Anterior cingulate cortex (tissue), 58 donors: ENCODE measurements around the gene DNAH2.

Experiments
- DNase-seq, 58 donors: peaks; one replicate each; lab custom pipeline; 2025; lab: John Stamatoyannopoulos, UW

Gene DNAH2

DNA sequence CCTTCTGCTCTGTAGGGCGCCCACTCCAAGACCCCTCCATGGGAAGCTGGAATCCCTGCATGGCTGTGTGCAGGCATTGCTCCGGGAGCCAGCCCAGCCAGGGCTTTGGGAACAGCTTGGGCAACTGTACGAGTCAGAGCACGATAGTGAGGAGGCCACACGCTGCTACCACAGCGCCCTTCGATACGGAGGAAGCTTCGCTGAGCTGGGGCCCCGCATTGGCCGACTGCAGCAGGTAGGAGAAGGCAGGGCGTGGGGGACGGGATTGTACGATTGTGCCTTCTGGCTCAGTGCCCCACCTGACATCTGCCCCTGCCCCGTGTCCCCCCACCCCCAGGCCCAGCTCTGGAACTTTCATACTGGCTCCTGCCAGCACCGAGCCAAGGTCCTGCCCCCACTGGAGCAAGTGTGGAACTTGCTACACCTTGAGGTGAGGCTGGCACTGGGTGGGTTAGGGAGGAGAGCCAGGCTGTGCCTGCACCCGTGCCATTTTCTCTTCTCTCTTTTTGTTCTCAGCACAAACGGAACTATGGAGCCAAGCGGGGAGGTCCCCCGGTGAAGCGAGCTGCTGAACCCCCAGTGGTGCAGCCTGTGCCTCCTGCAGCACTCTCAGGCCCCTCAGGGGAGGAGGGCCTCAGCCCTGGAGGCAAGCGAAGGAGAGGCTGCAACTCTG is 128.7 kb downstream of the DNAH2 start:
- no peak for DNase-seq

DNA sequence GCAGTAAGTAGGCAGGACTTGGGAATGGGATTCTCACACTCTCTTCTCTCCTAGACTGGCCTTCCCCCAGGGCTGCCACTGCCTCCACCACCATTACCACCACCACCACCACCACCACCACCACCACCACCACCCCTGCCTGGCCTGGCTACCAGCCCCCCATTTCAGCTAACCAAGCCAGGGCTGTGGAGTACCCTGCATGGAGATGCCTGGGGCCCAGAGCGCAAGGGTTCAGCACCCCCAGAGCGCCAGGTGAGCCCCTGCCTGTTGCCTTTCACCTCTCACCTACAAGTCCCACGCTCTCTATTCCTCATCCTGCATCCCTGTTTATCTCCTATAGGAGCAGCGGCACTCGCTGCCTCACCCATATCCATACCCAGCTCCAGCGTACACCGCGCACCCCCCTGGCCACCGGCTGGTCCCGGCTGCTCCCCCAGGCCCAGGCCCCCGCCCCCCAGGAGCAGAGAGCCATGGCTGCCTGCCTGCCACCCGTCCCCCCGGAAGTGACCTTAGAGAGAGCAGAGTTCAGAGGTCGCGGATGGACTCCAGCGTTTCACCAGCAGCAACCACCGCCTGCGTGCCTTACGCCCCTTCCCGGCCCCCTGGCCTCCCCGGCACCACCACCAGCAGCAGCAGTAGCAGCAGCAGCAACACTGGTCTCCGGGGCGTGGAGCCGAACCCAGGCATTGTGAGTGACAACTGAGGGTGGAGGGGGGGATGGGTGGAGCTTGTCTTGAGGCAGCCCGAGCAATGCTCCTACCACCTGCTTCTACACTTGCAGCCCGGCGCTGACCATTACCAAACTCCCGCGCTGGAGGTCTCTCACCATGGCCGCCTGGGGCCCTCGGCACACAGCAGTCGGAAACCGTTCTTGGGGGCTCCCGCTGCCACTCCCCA is 129.5 kb downstream of the DNAH2 start:
- DNase-seq: no peak

DNA sequence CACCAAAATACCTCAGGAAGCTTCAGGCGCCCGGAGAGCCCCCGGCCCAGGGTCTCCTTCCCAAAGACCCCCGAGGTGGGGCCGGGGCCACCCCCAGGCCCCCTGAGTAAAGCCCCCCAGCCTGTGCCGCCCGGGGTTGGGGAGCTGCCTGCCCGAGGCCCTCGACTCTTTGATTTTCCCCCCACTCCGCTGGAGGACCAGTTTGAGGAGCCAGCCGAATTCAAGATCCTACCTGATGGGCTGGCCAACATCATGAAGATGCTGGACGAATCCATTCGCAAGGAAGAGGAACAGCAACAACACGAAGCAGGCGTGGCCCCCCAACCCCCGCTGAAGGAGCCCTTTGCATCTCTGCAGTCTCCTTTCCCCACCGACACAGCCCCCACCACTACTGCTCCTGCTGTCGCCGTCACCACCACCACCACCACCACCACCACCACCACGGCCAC is 130.6 kb downstream of the DNAH2 start:
- no peak for DNase-seq

DNA sequence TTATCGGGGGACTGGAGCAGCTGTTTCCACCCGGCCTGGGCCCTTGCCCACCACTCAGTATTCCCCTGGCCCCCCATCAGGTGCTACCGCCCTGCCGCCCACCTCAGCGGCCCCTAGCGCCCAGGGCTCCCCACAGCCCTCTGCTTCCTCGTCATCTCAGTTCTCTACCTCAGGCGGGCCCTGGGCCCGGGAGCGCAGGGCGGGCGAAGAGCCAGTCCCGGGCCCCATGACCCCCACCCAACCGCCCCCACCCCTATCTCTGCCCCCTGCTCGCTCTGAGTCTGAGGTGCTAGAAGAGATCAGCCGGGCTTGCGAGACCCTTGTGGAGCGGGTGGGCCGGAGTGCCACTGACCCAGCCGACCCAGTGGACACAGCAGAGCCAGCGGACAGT is 131.2 kb downstream of the DNAH2 start:
- DNase-seq: no peak

DNA sequence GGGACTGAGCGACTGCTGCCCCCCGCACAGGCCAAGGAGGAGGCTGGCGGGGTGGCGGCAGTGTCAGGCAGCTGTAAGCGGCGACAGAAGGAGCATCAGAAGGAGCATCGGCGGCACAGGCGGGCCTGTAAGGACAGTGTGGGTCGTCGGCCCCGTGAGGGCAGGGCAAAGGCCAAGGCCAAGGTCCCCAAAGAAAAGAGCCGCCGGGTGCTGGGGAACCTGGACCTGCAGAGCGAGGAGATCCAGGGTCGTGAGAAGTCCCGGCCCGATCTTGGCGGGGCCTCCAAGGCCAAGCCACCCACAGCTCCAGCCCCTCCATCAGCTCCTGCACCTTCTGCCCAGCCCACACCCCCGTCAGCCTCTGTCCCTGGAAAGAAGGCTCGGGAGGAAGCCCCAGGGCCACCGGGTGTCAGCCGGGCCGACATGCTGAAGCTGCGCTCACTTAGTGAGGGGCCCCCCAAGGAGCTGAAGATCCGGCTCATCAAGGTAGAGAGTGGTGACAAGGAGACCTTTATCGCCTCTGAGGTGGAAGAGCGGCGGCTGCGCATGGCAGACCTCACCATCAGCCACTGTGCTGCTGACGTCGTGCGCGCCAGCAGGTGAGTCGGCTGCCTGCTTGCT is 131.7 kb downstream of the DNAH2 start:
- no peak for DNase-seq

DNA sequence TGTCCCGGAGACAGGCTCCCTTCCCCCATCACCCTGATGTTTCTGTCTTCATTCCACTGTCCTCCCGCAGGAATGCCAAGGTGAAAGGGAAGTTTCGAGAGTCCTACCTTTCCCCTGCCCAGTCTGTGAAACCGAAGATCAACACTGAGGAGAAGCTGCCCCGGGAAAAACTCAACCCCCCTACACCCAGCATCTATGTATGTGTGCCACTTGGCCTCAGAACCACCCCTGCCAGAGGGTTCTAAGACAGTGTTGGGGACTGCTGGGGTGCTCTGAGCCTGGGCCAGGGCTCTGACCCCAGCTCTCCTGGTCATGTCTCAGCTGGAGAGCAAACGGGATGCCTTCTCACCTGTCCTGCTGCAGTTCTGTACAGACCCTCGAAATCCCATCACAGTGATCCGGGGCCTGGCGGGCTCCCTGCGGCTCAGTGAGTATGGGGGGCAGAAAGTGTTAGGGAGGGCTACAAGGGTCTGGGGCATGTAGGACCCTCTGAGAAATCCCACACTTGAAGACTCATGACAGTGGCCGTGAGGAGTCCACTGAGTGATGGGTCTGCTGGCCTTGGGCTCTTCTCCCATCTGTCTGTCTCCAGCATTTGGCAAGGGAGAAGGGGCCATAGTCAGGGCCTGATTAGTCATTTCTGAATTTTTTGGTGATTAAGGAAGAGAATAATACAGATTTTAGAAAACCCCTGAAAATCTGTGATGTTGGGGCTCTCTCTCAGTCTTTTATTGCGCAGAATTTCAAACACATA is 132.4 kb downstream of the DNAH2 start:
- DNase-seq: no peak

DNA sequence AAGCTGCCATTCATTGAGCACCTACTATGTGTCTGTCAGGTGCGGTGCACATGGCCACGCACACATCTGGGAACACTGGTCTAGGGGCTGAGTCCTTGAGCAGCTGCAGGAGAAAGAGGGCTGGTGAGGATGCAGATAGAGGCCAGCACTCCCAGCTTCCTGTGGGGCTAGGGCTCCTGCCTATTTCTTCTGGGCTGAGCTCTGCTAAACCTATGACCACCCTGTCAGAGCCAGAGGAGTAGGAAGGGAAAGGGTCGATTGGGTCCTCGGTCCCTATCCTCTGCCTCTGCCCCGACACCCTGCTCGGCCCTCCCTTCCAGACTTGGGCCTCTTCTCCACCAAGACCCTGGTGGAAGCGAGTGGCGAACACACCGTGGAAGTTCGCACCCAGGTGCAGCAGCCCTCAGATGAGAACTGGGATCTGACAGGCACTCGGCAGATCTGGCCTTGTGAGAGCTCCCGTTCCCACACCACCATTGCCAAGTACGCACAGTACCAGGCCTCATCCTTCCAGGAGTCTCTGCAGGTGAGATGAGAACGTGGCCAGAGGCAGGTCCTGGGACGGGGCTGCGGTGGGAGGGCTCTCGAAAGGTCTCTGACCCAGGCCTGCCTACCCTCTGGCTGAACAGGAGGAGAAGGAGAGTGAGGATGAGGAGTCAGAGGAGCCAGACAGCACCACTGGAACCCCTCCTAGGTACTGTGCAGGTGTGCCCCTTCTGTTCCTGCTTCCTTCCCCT is 133.3 kb downstream of the DNAH2 start:
- DNase-seq: no peak

DNA sequence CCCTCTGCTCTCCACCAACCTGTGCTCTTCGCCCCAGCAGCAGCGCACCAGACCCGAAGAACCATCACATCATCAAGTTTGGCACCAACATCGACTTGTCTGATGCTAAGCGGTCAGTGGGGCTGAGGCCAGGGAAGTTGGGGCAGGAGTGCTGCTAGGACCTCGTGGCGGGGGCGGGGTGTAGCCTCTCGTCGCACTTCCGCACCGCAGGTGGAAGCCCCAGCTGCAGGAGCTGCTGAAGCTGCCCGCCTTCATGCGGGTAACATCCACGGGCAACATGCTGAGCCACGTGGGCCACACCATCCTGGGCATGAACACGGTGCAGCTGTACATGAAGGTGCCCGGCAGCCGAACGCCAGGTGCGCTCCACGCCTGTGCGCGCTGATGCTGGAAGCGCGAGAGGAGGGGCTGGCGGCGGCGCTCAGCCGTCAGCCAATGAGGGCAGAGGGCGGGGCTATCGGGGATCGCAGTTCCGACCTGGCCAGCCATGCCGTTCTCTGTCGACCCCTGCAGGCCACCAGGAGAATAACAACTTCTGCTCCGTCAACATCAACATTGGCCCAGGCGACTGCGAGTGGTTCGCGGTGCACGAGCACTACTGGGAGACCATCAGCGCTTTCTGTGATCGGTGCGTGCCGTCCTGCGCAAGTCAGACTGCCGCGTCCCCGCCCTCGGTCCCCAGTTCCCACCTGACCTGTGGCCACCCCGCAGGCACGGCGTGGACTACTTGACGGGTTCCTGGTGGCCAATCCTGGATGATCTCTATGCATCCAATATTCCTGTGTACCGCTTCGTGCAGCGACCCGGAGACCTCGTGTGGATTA is 134.1 kb downstream of the DNAH2 start:
- DNase-seq: peak in 56 of 58 donors; percentile 12 to 92 (median 81)

DNA sequence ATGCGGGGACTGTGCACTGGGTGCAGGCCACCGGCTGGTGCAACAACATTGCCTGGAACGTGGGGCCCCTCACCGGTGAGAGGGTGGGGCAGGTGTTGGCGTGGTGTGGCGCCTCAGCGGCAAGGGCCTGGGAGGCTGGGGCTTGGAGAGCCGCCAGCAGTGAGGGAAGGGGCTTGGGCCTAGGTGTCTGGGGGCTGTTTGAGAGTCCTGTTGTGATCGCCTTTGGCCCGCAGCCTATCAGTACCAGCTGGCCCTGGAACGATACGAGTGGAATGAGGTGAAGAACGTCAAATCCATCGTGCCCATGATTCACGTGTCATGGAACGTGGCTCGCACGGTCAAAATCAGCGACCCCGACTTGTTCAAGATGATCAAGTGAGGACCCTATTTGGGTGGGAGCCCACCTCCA is 134.7 kb downstream of the DNAH2 start:
- no peak for DNase-seq

DNA sequence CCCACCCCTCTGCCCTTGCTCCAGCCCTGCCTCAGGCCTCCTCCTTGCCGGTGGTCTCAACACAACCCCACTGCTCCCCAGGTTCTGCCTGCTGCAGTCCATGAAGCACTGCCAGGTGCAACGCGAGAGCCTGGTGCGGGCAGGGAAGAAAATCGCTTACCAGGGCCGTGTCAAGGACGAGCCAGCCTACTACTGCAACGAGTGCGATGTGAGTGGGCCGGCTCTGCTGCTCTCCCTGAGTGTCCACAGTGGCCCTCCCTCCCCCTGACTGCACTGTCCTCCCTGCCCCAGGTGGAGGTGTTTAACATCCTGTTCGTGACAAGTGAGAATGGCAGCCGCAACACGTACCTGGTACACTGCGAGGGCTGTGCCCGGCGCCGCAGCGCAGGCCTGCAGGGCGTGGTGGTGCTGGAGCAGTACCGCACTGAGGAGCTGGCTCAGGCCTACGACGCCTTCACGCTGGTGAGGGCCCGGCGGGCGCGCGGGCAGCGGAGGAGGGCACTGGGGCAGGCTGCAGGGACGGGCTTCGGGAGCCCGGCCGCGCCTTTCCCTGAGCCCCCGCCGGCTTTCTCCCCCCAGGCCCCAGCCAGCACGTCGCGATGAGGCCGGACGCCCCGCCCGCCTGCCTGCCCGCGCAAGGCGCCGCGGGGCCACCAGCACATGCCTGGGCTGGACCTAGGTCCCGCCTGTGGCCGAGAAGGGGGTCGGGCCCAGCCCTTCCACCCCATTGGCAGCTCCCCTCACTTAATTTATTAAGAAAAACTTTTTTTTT is 135.6 kb downstream of the DNAH2 start:
- no peak for DNase-seq

DNA sequence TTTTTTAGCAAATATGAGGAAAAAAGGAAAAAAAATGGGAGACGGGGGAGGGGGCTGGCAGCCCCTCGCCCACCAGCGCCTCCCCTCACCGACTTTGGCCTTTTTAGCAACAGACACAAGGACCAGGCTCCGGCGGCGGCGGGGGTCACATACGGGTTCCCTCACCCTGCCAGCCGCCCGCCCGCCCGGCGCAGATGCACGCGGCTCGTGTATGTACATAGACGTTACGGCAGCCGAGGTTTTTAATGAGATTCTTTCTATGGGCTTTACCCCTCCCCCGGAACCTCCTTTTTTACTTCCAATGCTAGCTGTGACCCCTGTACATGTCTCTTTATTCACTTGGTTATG is 136.1 kb downstream of the DNAH2 start:
- no peak for DNase-seq

DNA sequence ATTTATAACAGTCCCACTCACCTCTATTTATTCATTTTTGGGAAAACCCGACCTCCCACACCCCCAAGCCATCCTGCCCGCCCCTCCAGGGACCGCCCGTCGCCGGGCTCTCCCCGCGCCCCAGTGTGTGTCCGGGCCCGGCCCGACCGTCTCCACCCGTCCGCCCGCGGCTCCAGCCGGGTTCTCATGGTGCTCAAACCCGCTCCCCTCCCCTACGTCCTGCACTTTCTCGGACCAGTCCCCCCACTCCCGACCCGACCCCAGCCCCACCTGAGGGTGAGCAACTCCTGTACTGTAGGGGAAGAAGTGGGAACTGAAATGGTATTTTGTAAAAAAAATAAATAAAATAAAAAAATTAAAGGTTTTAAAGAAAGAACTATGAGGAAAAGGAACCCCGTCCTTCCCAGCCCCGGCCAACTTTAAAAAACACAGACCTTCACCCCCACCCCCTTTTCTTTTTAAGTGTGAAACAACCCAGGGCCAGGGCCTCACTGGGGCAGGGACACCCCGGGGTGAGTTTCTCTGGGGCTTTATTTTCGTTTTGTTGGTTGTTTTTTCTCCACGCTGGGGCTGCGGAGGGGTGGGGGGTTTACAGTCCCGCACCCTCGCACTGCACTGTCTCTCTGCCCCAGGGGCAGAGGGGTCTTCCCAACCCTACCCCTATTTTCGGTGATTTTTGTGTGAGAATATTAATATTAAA is 136.7 kb downstream of the DNAH2 start:
- DNase-seq: no peak

DNA sequence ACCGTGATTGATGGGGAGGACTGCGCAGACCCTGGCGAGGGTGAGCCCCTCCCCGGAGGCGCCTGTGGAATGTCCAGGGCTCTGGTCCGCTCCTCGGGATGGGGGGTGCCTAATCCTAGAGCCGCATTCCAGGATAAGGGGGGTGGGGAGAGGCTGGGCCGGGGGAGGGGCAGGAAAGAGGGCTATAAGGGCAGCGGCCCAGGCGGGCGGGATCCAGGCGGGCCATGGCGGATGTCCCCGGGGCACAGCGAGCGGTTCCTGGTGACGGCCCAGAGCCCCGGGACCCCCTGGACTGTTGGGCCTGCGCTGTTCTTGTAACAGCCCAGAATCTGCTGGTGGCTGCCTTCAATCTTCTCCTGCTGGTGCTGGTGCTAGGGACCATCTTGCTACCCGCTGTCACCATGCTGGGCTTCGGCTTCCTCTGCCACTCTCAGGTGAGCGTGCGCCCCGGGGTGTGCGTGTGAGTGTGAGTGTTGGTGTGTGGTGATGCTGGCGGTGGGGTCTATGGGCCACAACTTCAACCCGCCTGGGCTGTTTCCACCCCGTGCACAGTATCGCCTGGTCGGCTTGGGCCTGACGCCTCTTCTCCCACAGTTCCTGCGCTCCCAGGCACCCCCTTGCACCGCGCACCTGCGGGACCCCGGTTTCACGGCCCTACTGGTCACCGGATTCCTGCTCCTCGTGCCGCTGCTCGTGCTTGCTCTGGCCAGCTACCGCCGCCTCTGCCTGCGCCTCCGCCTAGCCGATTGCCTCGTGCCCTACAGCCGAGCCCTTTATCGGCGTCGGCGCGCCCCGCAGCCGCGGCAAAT is 137.5 kb downstream of the DNAH2 start, which contains the start of gene TMEM88:
TSS of gene TMEM88 (plus strand) at position 216 of the 809 bp plus-strand sequence. CDS start at position 225, 9 bp downstream.
- DNase-seq: no peak

DNA sequence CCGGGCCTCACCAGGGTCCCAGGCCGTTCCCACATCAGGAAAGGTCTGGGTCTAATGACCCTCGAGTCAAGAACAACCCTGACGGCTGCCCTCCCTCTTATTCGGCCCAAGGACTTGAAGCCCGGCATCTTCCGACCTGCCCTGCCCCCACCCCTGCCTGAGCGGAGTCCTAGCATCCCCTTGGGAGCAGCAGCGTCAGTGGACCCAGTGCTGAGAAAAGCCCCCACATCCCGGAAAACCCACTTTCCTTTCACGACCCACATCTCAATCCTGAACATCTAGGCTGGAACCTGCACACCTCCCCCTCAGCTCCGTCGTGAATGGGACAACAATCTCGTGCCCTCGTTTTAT is 138.1 kb downstream of the DNAH2 start:
- no peak for DNase-seq

DNA sequence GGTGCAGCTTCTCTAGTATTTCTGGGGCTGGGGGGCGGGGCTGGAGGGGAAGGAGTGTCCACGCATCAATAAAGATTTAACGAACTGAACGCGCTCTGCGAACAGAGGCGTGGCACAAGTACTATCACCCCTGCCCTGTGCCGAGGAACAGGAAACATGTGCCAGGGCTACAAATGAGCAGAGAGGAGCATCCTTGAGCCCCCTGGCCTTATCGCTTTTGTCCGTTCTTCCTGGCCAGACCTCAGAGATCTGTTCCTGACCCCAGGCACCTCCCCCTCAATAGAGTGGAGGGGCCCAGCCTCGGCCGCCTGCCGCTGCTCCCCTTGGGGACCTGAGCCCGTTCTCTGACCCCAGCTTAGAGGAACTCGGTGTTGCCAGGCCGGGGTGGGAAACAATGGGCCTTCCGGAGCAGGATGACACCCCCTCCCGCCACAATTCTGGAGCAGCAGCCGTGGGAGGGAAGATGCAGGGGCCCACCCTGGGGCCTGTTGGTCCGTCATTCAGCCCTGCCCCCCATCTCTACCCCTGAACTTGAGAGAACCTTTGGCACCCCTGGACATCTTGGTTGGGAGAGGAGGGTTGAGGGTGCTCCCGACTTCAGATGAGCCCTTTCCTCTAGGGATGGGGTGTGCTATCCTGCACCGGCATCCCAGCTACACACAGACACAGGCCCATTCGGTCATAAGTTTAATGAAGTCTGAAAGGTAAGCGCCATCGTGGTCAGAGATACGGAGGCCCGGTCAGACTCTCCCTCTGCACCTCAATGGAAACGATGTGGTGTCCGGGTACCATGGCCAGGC is 138.7 kb downstream of the DNAH2 start:
- DNase-seq: no peak
